Activated T-cell treated with anti-CD3 and anti-CD28 coated beads for 1 hour (primary cell): ENCODE data around the gene ZNF827.
"Not testable (repeated sequence)": the region's sequence is repeated elsewhere in the genome, so short reads cannot be mapped to it uniquely, and the experiment has no call there.

ENCODE experiments used
- DNase-seq: peaks from one replicate; pipeline ENCODE4 v3.0.0-alpha.2; 2020; ENCODE audit warnings: low read depth

The ZNF827 gene

DNA sequence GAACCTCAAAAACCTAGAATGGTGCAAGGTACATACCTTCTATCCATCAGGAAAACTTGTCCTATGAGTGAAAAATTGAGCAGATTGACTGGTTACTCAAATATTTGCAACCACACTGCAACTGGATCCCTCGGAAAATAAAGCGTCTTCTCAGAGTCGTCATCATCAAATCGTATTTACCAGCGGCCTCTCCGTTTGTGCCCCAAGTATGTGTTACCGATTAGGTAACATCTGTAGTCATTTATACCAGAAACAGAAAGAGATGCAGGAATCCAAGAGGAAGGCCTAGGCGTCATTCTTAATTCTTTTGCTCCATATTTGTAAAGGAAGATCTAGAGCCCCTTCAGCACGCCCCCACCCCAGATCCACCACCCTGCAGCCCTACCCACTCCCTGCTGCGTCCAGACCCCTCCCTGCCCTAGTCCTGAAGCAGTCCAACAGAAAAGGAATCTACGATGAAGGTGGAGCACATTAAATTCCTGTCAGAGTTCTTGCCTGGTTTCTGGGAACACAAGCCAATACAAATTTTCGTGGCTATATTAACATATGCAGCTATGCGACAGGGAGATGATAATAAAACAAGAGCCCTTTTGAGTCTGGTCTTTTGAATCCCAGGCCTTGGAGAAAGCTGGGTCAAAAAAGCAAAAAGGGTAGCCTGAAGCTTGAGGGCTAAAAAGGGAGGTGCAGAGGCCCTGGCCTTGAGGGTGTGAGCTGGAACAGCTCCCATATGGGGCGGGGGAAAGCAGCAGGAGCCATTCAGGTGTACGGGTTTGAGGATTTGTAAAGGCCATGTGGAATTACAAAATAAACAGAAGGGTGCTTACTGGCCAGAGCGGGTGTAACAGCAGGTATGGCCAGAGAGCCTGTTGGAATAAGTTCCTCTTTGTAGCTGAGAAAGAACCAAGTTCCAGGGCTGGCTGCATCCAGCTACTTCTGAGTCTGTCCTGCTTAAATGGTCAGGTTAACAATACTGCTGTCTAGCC is 77.0 kb downstream of the ZNF827 start:
- DNase-seq: no peak

DNA sequence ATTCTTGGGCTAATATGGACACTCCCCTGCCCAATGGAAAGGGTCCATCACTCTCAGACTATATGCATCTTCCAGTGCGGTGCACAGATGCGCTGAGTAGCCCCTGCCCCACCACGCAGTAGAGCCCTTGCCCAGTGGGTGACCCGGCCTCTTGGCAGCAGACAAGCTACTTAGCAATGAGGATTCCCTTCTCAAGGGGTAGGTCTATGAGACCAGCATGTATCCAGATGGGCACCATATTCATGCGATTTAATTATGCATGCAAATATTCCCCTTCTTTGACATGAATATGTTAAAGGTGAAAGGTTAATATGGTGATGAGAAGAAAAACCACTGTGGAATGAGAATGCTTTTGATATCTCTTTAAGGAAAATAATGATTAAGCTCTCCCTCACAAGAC is 77.7 kb downstream of the ZNF827 start:
- no peak for DNase-seq

GRCh38 chr4:145860446-145860845 is 78.2 kb downstream of the ZNF827 start:
- DNase-seq: no peak

- DNase-seq: no peak
Measured at GRCh38 chr4:145859926-145860325, 78.7 kb downstream of the ZNF827 start.

GRCh38 chr4:145859426-145859825 is 79.2 kb downstream of the ZNF827 start:
- DNase-seq: no peak

DNA sequence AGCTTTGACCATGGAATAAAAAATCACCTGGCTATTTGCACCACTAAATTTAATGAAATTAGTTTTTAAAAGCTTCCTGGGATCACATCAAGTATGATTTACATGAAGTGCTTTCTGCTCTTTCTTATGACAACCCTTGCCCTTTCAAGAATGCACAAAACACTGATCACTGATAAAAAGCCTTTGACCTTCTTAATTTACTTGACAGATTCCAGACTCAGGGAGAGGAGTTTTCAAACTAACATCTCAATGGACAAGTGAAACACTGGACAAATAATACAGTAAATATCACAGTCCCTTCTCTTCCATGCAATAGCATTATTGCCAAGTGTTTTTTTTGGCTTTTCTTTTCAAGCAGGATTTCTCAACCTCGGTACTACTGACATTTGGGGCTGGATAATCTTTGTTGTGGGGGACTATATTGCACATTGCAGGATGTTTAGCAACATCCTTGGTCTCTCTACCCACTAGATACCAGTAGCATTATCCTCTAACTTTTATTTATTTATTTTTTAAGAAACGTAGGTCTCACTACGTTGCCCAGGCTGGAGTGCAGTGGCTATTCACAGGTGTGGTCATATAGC is 86.3 kb downstream of the ZNF827 start:
- DNase-seq: no peak

DNA sequence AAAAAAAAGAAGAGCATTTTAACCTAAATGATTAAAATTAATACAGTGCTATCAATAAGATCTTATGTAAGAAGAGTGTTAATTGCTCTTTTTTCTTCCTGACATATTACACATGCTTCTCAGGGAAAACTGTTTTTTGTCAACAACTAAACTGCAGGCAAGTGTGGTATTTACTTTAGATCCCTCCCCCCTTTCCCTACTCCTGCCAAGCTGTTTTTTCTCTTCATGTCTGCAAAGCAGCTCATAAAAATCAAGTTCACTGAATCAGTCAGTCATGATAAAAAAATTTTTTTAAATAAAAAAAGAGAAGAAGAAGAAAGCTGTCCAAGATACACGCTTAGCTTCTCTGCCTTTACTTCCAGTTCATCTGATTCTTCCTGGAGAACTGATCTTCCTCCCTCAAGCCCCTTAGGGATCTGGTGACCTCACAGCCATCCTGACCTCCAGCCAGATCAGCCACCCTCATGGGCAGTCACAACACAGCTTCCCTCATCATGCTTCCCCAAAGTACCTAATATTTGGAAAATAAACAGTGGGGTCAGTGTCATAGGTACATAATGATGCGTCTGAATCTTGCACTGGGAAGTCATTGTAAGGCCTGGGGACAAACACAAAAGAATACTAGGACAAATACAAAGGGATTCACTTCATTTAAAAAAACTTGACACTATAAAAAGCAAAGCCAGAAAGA is 87.0 kb downstream of the ZNF827 start:
- DNase-seq: no peak

DNA sequence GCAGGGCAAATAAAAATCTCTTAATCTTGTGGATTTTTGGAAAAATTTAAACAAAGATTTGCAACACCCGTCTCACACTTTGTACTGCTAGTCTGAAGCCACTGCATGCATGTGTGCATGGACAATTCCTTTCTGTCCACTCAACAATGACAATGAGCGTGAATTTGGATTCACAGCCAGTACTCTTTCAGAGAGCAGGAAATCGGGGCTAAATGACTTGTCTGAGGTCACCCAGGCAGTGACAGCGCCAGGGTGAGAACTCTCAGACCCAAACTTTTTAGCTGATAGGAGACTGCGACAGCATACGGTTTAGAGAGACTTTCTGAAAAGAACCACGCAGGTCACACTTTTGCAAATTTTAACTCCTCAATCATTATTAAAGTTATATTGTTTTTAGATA is 90.9 kb downstream of the ZNF827 start:
- DNase-seq: no peak

- DNase-seq: no peak
Measured at GRCh38 chr4:145845118-145845517, 93.5 kb downstream of the ZNF827 start.

GRCh38 chr4:145843639-145844038 is 95.0 kb downstream of the ZNF827 start:
- DNase-seq: no peak

DNA sequence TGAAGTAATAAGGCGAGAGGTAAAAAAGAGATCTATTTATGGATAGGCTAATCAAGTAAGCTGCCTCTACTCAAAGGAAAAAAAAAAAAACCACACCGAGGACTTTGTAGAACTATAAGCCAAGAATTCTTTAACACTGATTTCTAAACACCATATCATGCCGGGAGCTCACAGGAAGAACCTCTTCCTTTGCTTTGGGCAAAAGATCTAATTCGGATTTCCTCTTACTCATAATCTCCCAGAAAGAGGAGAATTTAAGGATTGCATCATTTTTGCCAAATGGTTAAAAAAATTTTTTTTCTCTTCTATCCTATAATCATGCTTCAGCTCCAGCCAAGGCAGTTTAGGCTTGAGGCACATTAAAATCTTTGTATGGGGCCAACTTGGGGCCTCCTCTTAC is 95.5 kb downstream of the ZNF827 start:
- no peak for DNase-seq

DNA sequence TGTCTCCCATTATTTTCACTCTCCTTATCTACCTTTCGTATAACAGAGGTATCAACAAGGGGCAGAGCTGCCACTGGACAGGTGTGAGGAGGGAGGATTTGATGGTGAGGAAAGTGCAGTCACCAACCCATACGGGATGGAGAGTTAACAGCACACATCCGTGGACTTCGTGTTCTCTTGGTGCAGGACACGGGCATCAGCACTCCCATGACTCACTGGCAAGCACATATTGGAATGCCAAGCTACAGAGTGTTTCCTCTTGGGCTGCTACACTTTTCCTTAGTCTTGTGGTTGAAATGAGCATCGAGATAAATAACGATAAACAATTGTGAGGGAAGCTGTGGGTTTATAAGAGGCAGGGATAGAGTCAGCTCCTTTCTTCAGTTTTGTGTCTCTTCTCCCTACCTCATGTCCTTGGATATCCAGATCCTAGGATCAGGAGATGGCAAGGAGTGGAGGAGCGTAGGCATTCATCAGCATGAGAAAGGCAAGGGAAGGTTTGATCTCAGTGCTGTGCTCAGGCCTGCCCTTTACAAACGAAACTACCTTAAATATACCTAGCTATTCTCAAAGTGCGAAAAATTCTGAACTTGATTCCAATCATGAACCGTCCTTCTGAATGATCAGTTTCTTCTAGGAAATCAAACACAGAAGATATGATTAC is 96.3 kb downstream of the ZNF827 start:
- no peak for DNase-seq

- DNase-seq: no peak
Measured at GRCh38 chr4:145840801-145841200, 97.8 kb downstream of the ZNF827 start.

- no peak for DNase-seq
Measured at GRCh38 chr4:145840162-145840768, 98.4 kb downstream of the ZNF827 start.

GRCh38 chr4:145839151-145839550 is 99.5 kb downstream of the ZNF827 start:
- no peak for DNase-seq

DNA sequence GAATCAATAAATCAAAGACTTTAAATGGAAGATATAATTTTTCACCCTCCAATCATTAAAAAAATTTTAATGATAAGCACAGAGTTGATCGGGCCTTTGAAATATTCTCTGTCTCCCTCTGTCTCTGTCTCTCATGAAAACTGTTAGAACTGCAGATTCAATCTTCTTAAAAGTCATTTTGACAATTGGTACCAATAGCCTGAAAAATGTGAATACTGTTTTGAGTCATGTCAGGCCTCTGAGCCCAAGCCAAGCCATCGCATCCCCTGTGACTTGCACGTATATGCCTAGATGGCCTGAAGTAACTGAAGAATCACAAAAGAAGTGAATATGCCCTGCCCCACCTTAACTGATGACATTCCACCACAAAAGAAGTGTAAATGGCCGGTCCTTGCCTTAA is 106.2 kb downstream of the ZNF827 start:
- not testable (repeated sequence) for DNase-seq

GRCh38 chr4:145830699-145831098 is 107.9 kb downstream of the ZNF827 start:
- DNase-seq: no peak

DNA sequence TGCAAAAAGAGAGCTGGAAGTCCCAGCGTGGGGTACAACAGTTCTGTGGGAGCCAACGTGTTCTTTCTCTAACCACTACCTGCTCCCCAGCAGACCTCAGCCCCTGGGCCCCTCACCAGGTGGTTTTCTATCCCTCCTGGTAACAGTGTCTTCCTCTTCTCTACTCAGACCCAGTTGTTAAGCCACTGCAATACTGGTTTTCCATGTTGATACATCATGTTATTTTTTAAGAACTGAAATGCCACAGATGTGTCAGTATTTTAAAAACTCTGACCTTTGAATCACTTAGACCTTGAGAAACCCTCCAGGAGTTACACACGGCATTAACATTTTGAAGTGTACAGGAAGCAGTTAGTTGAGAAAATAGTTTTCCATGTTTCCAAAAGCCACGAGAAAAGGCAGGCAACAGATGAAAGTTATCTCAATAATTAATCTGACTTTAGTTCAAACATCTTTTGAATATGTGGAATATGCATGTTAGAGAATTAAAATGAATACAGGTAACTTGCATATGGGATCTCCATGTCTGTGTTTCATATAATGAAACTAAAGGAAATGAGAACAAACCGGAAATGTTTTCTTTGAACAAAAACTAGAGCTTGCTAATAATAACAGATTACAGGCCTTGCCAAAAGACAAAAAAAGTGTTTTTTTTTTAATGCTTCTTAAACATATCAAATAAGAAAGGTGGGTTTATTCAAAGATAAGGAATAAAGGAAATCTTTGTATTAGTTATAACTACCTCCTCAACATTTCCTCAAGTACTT is 108.8 kb downstream of the ZNF827 start:
- DNase-seq: no peak

DNA sequence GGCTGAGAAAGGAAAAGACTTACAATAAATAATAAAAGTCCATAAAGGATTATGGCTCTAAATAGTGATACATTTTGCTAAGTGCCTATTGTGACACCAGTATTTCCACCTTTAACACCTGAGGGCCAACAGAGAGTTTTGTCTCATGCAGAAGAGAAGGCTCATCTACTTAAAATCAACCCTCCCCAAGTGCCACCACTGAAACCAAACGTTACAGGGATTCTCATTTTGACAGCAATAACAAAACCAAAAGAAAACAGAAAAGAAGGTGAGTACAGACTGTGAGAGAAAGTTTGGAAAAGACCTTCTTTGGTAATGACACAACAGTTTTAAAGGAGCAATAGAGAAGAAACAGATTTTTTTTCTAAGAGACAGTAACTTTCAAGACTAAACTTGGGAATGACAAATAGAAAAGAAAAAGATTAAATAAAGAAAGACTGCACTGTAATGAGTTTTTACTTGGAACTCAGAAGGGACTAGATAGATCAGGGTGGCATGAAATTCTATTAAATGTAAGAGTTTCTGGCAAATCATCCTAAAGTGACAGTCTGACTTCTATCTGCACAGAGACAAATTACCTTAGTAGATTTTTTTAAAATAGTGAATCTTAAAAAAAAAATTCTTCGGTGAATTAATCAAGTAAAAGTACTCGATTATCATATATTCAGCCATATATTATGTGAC is 109.7 kb downstream of the ZNF827 start:
- no peak for DNase-seq

DNA sequence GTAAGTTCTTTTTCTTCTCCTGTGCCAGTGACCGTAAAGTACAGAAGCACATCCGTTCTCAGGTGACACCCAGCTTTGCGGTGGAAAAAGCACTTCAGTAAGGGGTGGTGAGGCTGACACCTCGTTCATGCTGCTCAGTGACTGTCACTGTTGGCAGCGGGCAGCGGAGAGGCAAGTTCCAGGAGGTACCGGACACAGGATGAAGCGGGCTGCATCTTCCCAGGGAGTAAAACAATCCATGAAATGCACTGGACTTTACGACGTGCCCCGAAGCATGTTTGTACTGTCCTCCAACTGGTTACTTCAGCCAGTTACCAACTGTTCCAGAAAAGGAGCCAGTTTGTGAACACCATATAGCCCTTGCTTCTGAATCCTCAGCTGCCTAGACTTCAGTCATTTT is 110.7 kb downstream of the ZNF827 start:
- no peak for DNase-seq

DNA sequence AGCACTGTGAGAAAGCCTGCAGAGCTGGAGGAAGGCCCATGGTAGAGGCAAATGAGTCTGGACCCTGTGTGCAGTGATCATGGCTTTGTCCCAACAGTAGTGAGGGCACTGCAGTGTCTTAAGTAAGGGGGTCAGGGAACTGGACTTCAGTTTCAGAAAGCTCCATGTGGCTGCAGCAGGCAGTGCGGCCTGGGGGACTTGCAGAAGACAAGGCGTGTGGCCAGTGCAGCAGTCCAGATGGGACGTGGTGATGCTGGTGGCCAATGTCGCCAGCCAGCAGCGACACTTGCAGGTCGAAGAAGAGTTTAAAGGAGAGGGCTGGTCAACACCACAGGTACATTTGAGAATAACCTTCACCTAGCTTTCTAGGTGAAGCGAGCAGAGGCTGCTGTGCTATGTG is 113.4 kb downstream of the ZNF827 start:
- no peak for DNase-seq
